Natural killer cell (primary cell): ENCODE data around the gene ICAM3. TPM values are rescaled to one million over a fixed set of nuclear protein-coding genes. Genes with fewer than 3 reads are reported as not detected.

ENCODE experiments used
- ATAC-seq, 3 donors: fragments of 150-1000 bp in 2 of 3; fragments of 200-7000 bp in 1 of 3; cut with Tn5 transposase; 1 replicate in 1 of 3; 2 replicates in 2 of 3; pipeline ENCODE4 v1.10.0; 2021; ENCODE audit warnings: mild to moderate bottlenecking in 2 of 3, moderate library complexity in 2 of 3
- DNase-seq, 2 donors: peaks; one replicate each; pipeline versions ENCODE4 v3.0.0 to v3.0.0-alpha.2; 2013 to 2021; ENCODE audit warnings: mixed read lengths in 1 of 2
- H3K27ac ChIP-seq: one replicate; pipeline ENCODE4 v1.5.1; 2013; ENCODE audit warnings: mild to moderate bottlenecking, low read length
- H3K27me3 ChIP-seq: one replicate; pipeline ENCODE4 v1.6.1; 2013; ENCODE audit warnings: low read length; ENCODE audit not compliant: control insufficient read depth, insufficient read depth
- H3K36me3 ChIP-seq: one replicate; pipeline ENCODE4 v1.6.1; 2013; ENCODE audit warnings: low read length; ENCODE audit not compliant: control insufficient read depth, insufficient read depth
- H3K4me1 ChIP-seq: one replicate; pipeline ENCODE4 v1.6.1; 2013; ENCODE audit warnings: low read length; ENCODE audit not compliant: control insufficient read depth, insufficient read depth
- H3K4me3 ChIP-seq: one replicate; pipeline ENCODE4 v1.5.1; 2013; ENCODE audit warnings: low read length
- H3K9me3 ChIP-seq: one replicate; pipeline ENCODE4 v1.6.1; 2013; ENCODE audit warnings: low read length; ENCODE audit not compliant: control insufficient read depth, insufficient read depth
- H3K27ac Mint-ChIP-seq, 2 donors: one replicate each; pipeline ENCODE4 v1.8.0; 2022; ENCODE audit warnings: mild to moderate bottlenecking in 2 of 2, mixed read lengths in 2 of 2, moderate library complexity in 1 of 2
- H3K27me3 Mint-ChIP-seq, 2 donors: one replicate each; pipeline ENCODE4 v1.8.0; 2022; ENCODE audit warnings: low read depth in 2 of 2, mixed read lengths in 2 of 2
- H3K36me3 Mint-ChIP-seq: one replicate; pipeline ENCODE4 v1.8.0; 2022; ENCODE audit warnings: mixed read lengths
- H3K4me1 Mint-ChIP-seq, 2 donors: one replicate each; pipeline ENCODE4 v1.8.0; 2022; ENCODE audit warnings: mixed read lengths in 2 of 2
- H3K4me3 Mint-ChIP-seq: one replicate; pipeline ENCODE4 v1.8.0; 2022; ENCODE audit warnings: mild to moderate bottlenecking, moderate library complexity, mixed read lengths
- H3K9me3 Mint-ChIP-seq, 2 donors: one replicate each; pipeline ENCODE4 v1.8.0; 2022; ENCODE audit warnings: mixed read lengths in 2 of 2
- CTCF ChIP-seq: fragments of 200-600 bp; IDR thresholded peaks from one replicate; pipeline ENCODE4 v1.8.0; 2022; ENCODE audit warnings: antibody characterized with exemption
- WGBS: methylation state at CpG from one replicate; pipeline ENCODE4 v1.1.7; 2013; ENCODE audit warnings: missing lambda C conversion rate; ENCODE audit not compliant: insufficient coverage; 5-methylcytosine and 5-hydroxymethylcytosine counted together
- intact Hi-C: fragments of 100-400 bp; cut with micrococcal nuclease; formaldehyde crosslinking; loops from one replicate; pipeline ENCODE4 v1.14.2; 2022
- total RNA-seq, 4 donors: library from RNA; stranded (reverse); fragments of 120-200 nt in 1 of 4; gene quantifications; one replicate each; pipeline versions ENCODE4 v1.2.3 to v1.2.4, GENCODE V29; 2013 to 2022

Gene ICAM3
- total RNA-seq, 3 donors from 2014 or later (not counting 1 experiment from before 2014, with no cell fraction given) = 189 to 224 (median 199) TPM

- H3K4me1 Mint-ChIP-seq = peaks cover 0 to 11% of the 10 kb centered on the region in 2 donors
- H3K27ac Mint-ChIP-seq = no peak overlapping the region
- H3K4me3 Mint-ChIP-seq = no peak overlapping the region
- H3K27me3 ChIP-seq = no peaks in the 10 kb centered on the region
- H3K27me3 Mint-ChIP-seq = no peaks in the 10 kb centered on the region
- no peaks in the 10 kb centered on the region for H3K36me3 Mint-ChIP-seq
- H3K9me3 ChIP-seq = no peaks in the 10 kb centered on the region
- no peaks in the 10 kb centered on the region for H3K9me3 Mint-ChIP-seq
- no peaks in the 10 kb centered on the region for H3K4me1 ChIP-seq
- 98% methylated on average over 19 of the region's 19 CpGs for WGBS
- peaks cover 79% of the 10 kb centered on the region for H3K36me3 ChIP-seq
- ATAC-seq = no peak
- no peak overlapping the region for H3K4me3 ChIP-seq
- intact Hi-C loops = no loop called here
- TF ChIP-seq CTCF = no peak
- no peak for DNase-seq
- no peak overlapping the region for H3K27ac ChIP-seq
These were observed 17.3 kb downstream of the ICAM3 start for GRCh38 chr19:10321874-10322835.

GRCh38 chr19:10321417-10321797 is 18.0 kb downstream of the ICAM3 start:
- Histone ChIP-seq H3K4me3 (no peak overlapping the region), H3K36me3 (peaks cover 79% of the 10 kb centered on the region), H3K4me1 (no peaks in the 10 kb centered on the region), H3K27me3 (no peaks in the 10 kb centered on the region), H3K27ac (no peak overlapping the region), H3K9me3 (no peaks in the 10 kb centered on the region)
- ATAC-seq = no peak
- no peak for DNase-seq
- Mint-ChIP-seq H3K27ac (no peak overlapping the region), H3K4me3 (no peak overlapping the region), H3K27me3 (no peaks in the 10 kb centered on the region), H3K4me1 (peaks cover 0 to 15% of the 10 kb centered on the region in 2 donors), H3K36me3 (no peaks in the 10 kb centered on the region), H3K9me3 (no peaks in the 10 kb centered on the region)
- WGBS = 91% methylated on average over 11 of the region's 11 CpGs
- intact Hi-C loops = no loop called here
- TF ChIP-seq CTCF = no peak

DNA sequence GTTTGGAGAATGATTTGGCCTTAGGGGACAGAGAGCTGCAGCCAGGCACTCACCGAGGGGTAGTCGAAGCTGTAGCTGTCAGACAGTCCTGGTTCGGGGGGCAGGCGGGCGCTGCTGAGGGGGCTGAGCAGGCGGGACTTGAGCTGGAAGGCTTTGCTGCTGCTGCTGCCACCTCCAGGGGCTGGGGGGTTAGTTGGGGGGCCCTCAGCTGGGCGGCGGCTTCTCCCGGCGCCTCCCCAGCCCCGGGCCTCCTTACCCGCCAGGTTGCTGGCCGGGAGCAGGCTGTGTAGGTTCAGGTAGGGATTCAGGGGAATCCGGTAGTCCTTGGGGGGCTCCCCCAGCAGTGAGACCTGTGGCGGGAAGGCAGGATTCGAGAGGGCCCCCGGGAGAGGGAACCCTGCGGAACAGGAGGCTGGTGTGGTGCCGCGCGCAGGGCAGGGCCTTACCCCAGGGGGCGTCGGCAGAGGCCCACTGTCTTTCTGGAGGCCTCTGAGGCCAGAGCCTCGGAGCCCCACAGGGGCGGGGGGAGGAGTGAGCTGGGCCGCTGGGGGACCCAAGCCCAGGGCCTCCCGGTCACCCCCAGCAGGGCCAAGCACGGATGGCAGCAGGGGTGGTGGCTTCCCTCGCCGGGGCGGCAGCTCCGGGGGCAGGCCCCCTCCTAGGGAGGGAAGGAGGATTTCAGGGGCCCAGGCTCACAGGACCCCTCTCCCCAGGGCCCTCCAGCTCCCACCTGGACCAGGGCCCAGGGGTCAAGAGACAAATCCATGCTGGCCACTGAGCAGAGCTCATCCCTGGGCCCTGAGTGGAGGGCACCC is 18.6 kb downstream of the ICAM3 start:
- H3K4me1 Mint-ChIP-seq = peaks cover 4 to 21% of the 10 kb centered on the region in 2 donors
- peak in 1 of 3 donors; percentile 16 for ATAC-seq
- Histone ChIP-seq H3K36me3 (peaks cover 78% of the 10 kb centered on the region), H3K4me3 (no peak overlapping the region), H3K27me3 (no peaks in the 10 kb centered on the region), H3K4me1 (peaks cover 6% of the 10 kb centered on the region), H3K27ac (no peak overlapping the region), H3K9me3 (no peaks in the 10 kb centered on the region)
- intact Hi-C loops = no loop called here
- DNase-seq = no peak
- TF ChIP-seq CTCF = no peak
- 97% methylated on average over 30 of the region's 32 CpGs for WGBS
- H3K27me3 Mint-ChIP-seq = no peaks in the 10 kb centered on the region
- H3K9me3 Mint-ChIP-seq = no peaks in the 10 kb centered on the region
- no peak overlapping the region for H3K4me3 Mint-ChIP-seq
- no peak overlapping the region for H3K27ac Mint-ChIP-seq
- H3K36me3 Mint-ChIP-seq = no peaks in the 10 kb centered on the region
